KMS-11 (cell line): ENCODE measurements around the gene MAS1L.

ENCODE experiments used
- H2AFZ ChIP-seq: fragments of 200-600 bp; sonication (generic); 2 replicates; pipeline ENCODE4 v1.6.1; 2016; ENCODE audit warnings: antibody characterized with exemption, mixed run types, low read depth
- H3K27ac ChIP-seq: fragments of 200-600 bp; sonication (generic); 2 replicates; pipeline ENCODE4 v1.6.1; 2016; ENCODE audit warnings: mild to moderate bottlenecking, mixed run types
- H3K27me3 ChIP-seq: fragments of 200-600 bp; sonication (generic); 2 replicates; pipeline ENCODE4 v1.6.1; 2017; ENCODE audit warnings: mild to moderate bottlenecking, low read depth, mixed run types, moderate library complexity; ENCODE audit not compliant: insufficient read depth
- H3K36me3 ChIP-seq: fragments of 200-600 bp; sonication (generic); 2 replicates; pipeline ENCODE4 v1.6.1; 2017; ENCODE audit warnings: mild to moderate bottlenecking, mixed run types; ENCODE audit not compliant: insufficient read depth
- H3K4me1 ChIP-seq: fragments of 200-600 bp; sonication (generic); 2 replicates; pipeline ENCODE4 v1.6.1; 2016; ENCODE audit warnings: mild to moderate bottlenecking, low read depth, mixed run types; ENCODE audit not compliant: poor library complexity, severe bottlenecking
- H3K4me2 ChIP-seq: fragments of 200-600 bp; sonication (generic); 2 replicates; pipeline ENCODE4 v1.7.0; 2016; ENCODE audit warnings: mild to moderate bottlenecking, mixed run types
- H3K4me3 ChIP-seq: fragments of 200-600 bp; sonication (generic); IDR thresholded peaks from 2 replicates; pipeline ENCODE4 v1.6.1; 2017; ENCODE audit warnings: low read depth, low read length, mixed read lengths; ENCODE audit not compliant: insufficient read depth
- H3K79me2 ChIP-seq: fragments of 200-600 bp; sonication (generic); 2 replicates; pipeline ENCODE4 v1.6.1; 2016; ENCODE audit warnings: low read depth, mixed run types; ENCODE audit not compliant: insufficient read depth
- H3K9ac ChIP-seq: fragments of 200-600 bp; sonication (generic); 2 replicates; pipeline ENCODE4 v1.6.1; 2016; ENCODE audit warnings: mild to moderate bottlenecking, mixed run types
- H4K20me1 ChIP-seq: fragments of 200-600 bp; sonication (generic); 2 replicates; pipeline ENCODE4 v1.6.1; 2016; ENCODE audit warnings: mild to moderate bottlenecking, mixed run types; ENCODE audit not compliant: insufficient read depth
- CTCF ChIP-seq: fragments of 200-600 bp; sonication (generic); conservative IDR thresholded peaks from 2 replicates; pipeline ENCODE4 v1.6.1; 2017; ENCODE audit warnings: low read depth, mild to moderate bottlenecking, antibody characterized with exemption, low read length, moderate library complexity, mixed read lengths

The MAS1L gene

GRCh38 chr6:29465279-29465678 lies 22.5 kb downstream of the MAS1L start:
- no peaks in the 10 kb centered on the region for H3K36me3 ChIP-seq
- H3K4me2 ChIP-seq = no peak overlapping the region
- H3K4me1 ChIP-seq = no peaks in the 10 kb centered on the region
- H3K79me2 ChIP-seq = no peaks in the 10 kb centered on the region
- no peaks in the 10 kb centered on the region for H3K27me3 ChIP-seq
- no peak overlapping the region for H3K9ac ChIP-seq
- no peak overlapping the region for H3K27ac ChIP-seq
- TF ChIP-seq CTCF = no peak
- H4K20me1 ChIP-seq = no peaks in the 10 kb centered on the region
- H2AFZ ChIP-seq = no peak overlapping the region
- H3K4me3 ChIP-seq = no peak overlapping the region

- Histone ChIP-seq H3K27me3 (no peaks in the 10 kb centered on the region), H2AFZ (no peak overlapping the region), H3K4me3 (no peak overlapping the region)
These were observed 25.7 kb downstream of the MAS1L start for GRCh38 chr6:29462022-29462421.

GRCh38 chr6:29461021-29461814 lies 26.5 kb downstream of the MAS1L start:
- H3K79me2 ChIP-seq = no peaks in the 10 kb centered on the region
- no peak overlapping the region for H3K4me3 ChIP-seq
- H3K4me2 ChIP-seq = no peak overlapping the region
- H3K4me1 ChIP-seq = no peaks in the 10 kb centered on the region
- H3K9ac ChIP-seq = no peak overlapping the region
- no peaks in the 10 kb centered on the region for H3K36me3 ChIP-seq
- H3K27ac ChIP-seq = no peak overlapping the region
- no peaks in the 10 kb centered on the region for H4K20me1 ChIP-seq
- no peaks in the 10 kb centered on the region for H3K27me3 ChIP-seq
- TF ChIP-seq CTCF = no peak
- no peak overlapping the region for H2AFZ ChIP-seq

More at GRCh38 chr6:29462022-29462421, 25.7 kb downstream of the MAS1L start:
- no peaks in the 10 kb centered on the region for H3K4me1 ChIP-seq
- no peaks in the 10 kb centered on the region for H3K79me2 ChIP-seq
- H3K27ac ChIP-seq = no peak overlapping the region
- no peaks in the 10 kb centered on the region for H4K20me1 ChIP-seq
- no peak overlapping the region for H3K9ac ChIP-seq
- no peak for TF ChIP-seq CTCF
- H3K36me3 ChIP-seq = no peaks in the 10 kb centered on the region
- H3K4me2 ChIP-seq = no peak overlapping the region

GRCh38 chr6:29456971-29457370 lies 30.8 kb downstream of the MAS1L start, which contains the start of the genes OR11A1 and OR2H1:
Gene OR11A1 (minus strand): TSS chr6:29457071. CDS start chr6:29427641, 29,430 bp downstream.
Gene OR2H1 (plus strand): TSS chr6:29457155. CDS start chr6:29461770, 4,615 bp downstream.
- Histone ChIP-seq H3K27ac (no peak within 1 kb of the TSS), H4K20me1 (no peaks in the 10 kb centered on the region), H2AFZ (no peak within 1 kb of the TSS), H3K4me2 (no peak within 1 kb of the TSS), H3K9ac (no peak within 1 kb of the TSS), H3K4me1 (no peaks in the 10 kb centered on the region), H3K79me2 (no peaks in the 10 kb centered on the region), H3K27me3 (no peaks in the 10 kb centered on the region), H3K36me3 (no peaks in the 10 kb centered on the region), H3K4me3 (no peak within 1 kb of the TSS)
- TF ChIP-seq CTCF = no peak
